GM18909 (cell line): ENCODE data around the gene SLC35F3.

ENCODE experiments used
- ATAC-seq: cut with Tn5 transposase; IDR thresholded peaks from one replicate; pipeline ENCODE4 v1.9.1; 2021; ENCODE audit warnings: mild to moderate bottlenecking; ENCODE audit not compliant: unreplicated experiment, poor library complexity

SLC35F3 gene

GRCh38 chr1:234302354-234302962 is 398.0 kb downstream of the SLC35F3 start:
- no peak for ATAC-seq

DNA sequence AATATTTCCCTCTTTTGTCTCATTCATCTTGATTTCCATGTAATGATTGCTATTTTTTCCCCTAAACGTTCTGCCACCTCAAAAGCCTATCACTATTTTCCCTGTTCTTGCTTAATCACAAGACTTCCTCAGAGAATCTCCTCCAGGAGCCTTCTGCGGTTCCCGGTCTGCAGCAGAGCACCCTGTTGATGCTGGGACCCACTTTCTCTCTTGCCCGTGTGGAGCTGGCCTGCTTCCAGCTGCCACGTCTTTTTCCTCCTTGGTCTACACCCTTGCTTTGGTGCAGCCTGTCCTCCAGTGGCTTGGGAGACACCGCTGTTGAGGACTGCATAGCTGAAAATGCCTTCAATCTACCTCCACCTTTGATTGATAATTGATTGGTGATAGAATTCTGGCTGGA is 398.8 kb downstream of the SLC35F3 start:
- ATAC-seq, result no peak

DNA sequence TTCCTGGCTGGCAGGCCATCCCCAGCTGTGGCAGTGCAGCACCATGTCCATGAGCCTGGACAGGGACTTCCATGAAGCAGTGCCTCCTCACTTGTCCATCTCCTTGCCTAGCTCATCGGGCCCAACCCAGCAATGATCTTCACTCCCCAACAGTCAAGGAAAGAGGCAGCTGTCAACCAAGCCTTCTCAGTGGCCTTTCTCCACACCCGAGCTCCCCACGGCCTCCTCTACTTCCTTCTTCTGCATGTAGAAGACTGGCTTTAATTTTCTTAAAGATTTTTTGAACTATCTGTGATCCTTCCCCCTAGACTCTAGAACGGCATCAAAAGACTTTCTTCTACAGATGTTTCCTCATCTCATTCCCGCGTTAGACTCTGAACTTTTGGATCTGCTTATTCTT is 403.2 kb downstream of the SLC35F3 start:
- ATAC-seq, result no peak

GRCh38 chr1:234309243-234309597 is 404.7 kb downstream of the SLC35F3 start:
- ATAC-seq, result no peak

DNA sequence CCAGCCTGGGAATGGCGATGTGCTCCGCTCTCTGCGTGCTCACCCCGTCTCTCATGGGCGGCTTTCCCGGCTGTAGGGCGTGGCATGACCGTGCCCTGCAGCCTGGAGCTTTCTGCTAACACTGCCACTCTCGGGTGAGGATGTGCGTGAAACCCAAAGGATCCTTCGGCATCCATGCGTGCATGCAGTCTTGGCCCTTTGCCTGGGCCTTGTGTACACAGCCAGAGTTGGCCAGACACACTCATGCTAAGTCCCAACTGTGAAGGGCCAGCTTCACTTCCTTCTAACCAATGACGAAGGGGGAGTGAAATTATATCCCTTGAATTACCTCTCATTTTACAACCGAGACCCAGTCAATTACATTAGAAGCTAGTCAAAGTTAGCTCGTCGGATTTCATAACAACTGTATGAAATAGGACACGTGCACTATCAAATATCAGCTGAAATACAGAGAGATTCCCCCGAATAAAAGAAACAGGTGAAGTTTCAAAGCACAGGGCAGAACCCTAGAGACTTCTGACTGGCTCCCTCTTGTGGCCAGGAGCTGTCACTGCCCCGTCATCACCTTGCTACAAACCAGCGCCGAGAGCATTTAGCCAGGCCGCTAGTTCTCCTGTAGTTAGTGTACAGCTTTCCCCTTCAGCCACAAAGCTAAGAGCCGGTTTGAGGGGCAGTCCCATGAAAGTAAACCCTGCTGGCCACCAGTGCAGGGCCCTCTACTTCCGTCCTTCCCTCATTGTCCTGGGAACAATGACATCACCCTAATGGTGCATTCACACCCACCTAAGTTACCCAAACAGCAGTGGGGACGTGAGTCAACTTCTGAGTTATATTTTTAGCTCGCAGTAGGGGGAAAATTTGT is 405.4 kb downstream of the SLC35F3 start:
- peak; percentile 85 for ATAC-seq

DNA sequence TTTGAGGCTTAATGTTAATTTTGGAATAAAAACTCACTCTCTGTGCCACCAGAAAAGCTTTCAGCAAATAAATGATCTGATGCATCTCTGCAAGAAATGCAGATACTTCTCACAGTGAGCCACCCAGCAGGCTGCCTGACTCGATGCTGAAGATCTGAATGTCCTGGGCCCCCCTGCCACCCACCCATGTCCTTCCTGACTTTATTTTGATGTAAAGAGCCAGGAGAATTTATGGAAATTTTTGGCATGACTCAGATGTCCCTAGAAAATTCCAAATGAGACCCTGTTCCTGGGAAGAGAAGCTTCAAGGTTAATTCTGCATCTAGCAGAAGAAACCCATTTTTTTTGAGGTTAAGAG is 406.0 kb downstream of the SLC35F3 start:
- ATAC-seq, result no peak

GRCh38 chr1:234311414-234311813 is 406.9 kb downstream of the SLC35F3 start:
- no peak for ATAC-seq

DNA sequence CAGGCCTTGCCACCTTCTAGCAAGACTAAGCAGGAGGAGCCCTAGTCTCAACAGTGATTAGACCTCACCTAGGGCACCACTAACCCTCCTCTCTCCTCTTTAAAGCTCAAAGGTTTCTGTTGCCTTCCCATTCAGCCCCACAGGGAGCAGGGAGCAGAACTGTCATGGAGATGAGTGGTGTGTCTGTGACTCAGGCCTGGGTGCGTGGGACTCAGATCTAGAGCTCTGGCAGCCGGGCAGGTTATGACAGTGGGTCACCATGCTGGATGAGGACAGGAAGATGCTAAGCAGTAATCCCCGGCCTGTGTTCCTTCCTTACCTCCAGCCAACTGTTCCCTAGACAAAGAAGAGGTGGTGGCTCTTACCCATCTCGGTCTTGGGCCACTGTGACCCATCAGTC is 408.7 kb downstream of the SLC35F3 start:
- ATAC-seq, result no peak

- peak; percentile 53 for ATAC-seq
These were observed 410.6 kb downstream of the SLC35F3 start for GRCh38 chr1:234315091-234315541.

- no peak for ATAC-seq
These were observed 411.1 kb downstream of the SLC35F3 start for GRCh38 chr1:234315588-234315987.

DNA sequence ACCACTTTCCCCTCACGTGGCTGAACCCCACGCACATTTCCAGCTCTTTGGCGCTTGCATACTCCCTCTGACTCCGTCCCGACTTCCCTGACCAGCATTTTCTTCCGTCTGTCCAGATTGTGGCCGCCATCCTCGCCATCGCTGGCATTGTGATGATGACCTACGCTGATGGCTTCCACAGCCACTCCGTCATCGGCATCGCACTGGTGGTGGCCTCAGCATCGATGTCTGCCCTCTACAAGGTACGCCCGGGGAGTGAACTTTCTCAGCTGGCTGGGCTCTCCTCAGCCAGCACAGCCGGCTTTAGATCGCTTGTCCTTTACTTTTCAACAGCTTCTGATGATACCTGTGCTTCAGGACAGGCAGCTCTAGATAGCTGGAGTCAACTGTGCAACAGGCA is 412.0 kb downstream of the SLC35F3 start:
- no peak for ATAC-seq

DNA sequence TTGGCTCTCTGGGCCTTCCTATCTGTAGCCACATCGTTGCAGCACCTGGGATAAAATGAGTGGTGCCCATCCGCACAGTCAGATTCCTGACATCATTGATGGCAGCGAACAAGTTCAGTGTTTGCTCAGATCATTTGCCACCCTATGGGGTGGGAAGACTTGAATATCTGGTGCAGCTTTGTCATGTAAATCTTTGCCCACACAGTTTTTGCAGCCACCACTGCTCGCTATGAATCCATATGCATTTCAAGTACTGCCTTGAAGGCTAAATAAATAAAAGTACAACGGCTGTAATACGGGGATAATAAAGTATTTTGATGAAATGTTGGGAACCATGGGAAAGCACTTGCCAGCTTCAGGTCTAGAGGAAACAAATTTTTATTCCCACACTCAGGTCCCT is 412.5 kb downstream of the SLC35F3 start:
- ATAC-seq, result no peak

DNA sequence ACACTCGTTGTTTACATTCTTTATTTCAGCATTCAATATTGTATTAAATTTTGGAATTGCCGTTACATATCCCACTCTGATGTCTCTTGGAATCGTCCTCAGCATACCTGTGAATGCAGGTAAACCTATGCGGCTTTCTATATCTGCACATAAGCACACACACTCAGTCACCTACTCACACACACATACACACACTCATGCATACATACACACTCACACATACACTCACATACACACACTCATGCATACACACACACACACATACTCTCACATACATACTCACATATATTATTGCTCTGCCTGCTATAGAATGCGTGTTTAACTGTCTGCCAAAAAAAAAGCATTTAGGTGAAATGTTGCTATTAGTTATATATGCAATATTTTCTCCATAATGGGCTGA is 415.6 kb downstream of the SLC35F3 start:
- no peak for ATAC-seq

- no peak for ATAC-seq
These were observed 416.1 kb downstream of the SLC35F3 start for GRCh38 chr1:234320549-234320948.

DNA sequence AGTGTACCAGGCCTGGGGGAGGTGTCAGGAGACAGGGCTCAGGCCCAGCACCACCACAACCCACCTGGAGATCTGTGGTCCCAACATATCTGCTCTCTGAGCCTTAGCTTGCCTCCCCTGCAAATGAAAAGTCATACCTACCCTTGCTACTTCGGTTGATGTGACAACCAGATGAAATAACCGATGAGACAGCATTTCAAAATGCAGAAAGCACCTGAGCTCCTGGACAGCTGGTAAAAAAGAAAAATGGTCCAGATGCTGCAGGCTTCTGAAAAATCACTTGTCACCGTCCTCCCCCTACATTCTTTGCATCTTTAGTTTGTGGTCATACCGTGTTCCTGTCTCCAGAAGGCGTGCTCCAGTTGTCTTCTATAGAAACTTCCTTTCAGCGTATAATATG is 416.8 kb downstream of the SLC35F3 start:
- no peak for ATAC-seq

DNA sequence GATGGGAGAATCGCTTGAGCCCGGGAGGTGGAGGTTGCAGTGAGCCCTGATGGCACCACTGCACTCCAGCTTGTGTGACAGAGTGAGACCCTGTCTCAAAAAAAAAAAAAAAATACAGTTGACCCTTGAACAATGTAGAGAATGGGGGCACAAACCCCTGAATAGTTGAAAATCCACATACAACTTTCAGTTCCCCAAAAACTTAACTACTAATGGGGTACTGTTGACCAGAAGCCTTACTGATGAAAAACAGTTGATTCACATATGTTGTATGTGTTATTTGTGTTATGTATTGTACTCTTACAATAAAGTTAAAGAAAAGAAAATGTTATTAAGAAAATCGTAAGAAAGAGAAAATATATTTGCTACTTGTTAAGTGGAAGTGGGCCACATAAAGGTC is 417.6 kb downstream of the SLC35F3 start:
- ATAC-seq, result no peak

DNA sequence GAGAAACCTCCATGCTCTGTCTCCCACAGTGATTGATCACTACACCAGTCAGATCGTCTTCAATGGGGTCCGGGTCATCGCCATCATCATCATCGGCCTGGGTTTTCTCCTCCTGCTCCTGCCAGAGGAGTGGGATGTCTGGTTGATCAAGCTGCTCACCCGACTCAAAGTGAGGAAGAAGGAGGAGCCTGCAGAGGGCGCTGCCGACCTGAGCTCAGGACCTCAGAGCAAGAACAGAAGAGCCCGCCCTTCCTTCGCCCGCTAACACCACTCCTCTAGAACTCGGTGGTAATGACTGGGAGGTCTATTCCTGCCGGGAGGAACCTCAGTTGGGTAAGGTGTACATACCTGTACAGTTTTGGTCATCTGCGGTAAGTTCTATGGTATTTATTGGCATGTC is 418.5 kb downstream of the SLC35F3 start:
- no peak for ATAC-seq

GRCh38 chr1:234324821-234325220 is 420.3 kb downstream of the SLC35F3 start:
- ATAC-seq, result no peak

- ATAC-seq, result no peak
These were observed 421.5 kb downstream of the SLC35F3 start for GRCh38 chr1:234325878-234326496.

GRCh38 chr1:234326497-234327366 is 422.3 kb downstream of the SLC35F3 start:
- peak; percentile 72 for ATAC-seq
